Testis (tissue), 3 donors: ENCODE measurements around the gene LRP1B. TPM values are rescaled to one million over a fixed set of nuclear protein-coding genes. Genes with fewer than 3 reads are reported as not detected.

Source experiments
- DNase-seq: peaks from one replicate; pipeline ENCODE4 v3.0.0-alpha.2; 2019
- H3K27ac ChIP-seq, 2 donors: fragments of 200-600 bp; sonication (generic); one replicate each; pipeline ENCODE4 v1.5.1; 2019
- H3K27me3 ChIP-seq: fragments of 200-600 bp; sonication (generic); one replicate; pipeline ENCODE4 v1.5.1; 2019
- H3K36me3 ChIP-seq: fragments of 200-600 bp; sonication (generic); one replicate; pipeline ENCODE4 v1.5.1; 2017; ENCODE audit warnings: low read depth; ENCODE audit errors: missing control alignments
- H3K4me1 ChIP-seq: fragments of 200-600 bp; sonication (generic); one replicate; pipeline ENCODE4 v1.5.1; 2019
- H3K4me3 ChIP-seq, 2 donors: fragments of 200-600 bp; sonication (generic); one replicate each; pipeline ENCODE4 v1.5.1; 2017 to 2019
- H3K9me3 ChIP-seq: fragments of 200-600 bp; sonication (generic); one replicate; pipeline ENCODE4 v1.5.1; 2017
- CTCF ChIP-seq, 3 experiments: fragments of 450-650 bp in 2 of 3; fragments of 200-600 bp in 1 of 3; sonication (generic) in 1 of 3; IDR thresholded peaks; one replicate each; pipeline ENCODE4 v1.5.1; 2016 to 2019; ENCODE audit warnings: antibody characterized with exemption in 3 of 3, mild to moderate bottlenecking in 2 of 3, moderate library complexity in 1 of 3
- POLR2A ChIP-seq: fragments of 450-650 bp; IDR thresholded peaks from one replicate; pipeline ENCODE4 v1.6.1; 2017; ENCODE audit warnings: antibody characterized with exemption, mild to moderate bottlenecking, moderate library complexity
- whole genome bisulfite sequencing, 2 donors: methylation state at CpG; one replicate each; pipeline ENCODE4 v1.1.5; 2018; 5-methylcytosine and 5-hydroxymethylcytosine counted together
- intact Hi-C: fragments of 100-400 bp; cut with DNase I; formaldehyde crosslinking; loops from one replicate; pipeline ENCODE4 v1.15.1; 2023; ENCODE audit warnings: low total_unique reads
- polyA plus RNA-seq: library from polyadenylated mRNA; stranded (reverse); fragments of 350-450 nt; fragmentation: Illumina TruSeq; extraction: RNeasy Lipid Tissue Mini Kit (QIAGEN cat#74804); gene quantifications from one replicate; pipeline ENCODE4 v1.2.3, GENCODE V29; 2014; ENCODE audit warnings: low read depth, low replicate concordance; ENCODE audit not compliant: insufficient read depth
- total RNA-seq, 2 donors: library from RNA; depleted of rRNA; stranded (reverse); fragments of >200 nt; gene quantifications; one replicate each; pipeline ENCODE4 v1.2.3, GENCODE V29; 2016

The LRP1B gene
- total and polyA plus RNA-seq, 3 donors from 2014 or later = 0.79 to 1.9 (median 0.84) TPM

- Histone ChIP-seq H3K4me1 (no peaks in the 10 kb centered on the region), H3K9me3 (no peaks in the 10 kb centered on the region), H3K36me3 (no peaks in the 10 kb centered on the region), H3K4me3 (no peak overlapping the region), H3K27ac (no peak overlapping the region), H3K27me3 (no peaks in the 10 kb centered on the region)
- WGBS, 2 donors = 82 to 88% methylated on average over 5 of the region's 5 CpGs
- DNase-seq = no peak
- intact Hi-C loops = no loop called here
- TF ChIP-seq CTCF (IDR thresholded peaks at IDR 0.05) (no peak), POLR2A (no peak)
Observed at GRCh38 chr2:140627136-140627535, 1503.7 kb downstream of the LRP1B start.

GRCh38 chr2:140624200-140624599, 1506.6 kb downstream of the LRP1B start:
- WGBS, 2 donors = 79 to 86% methylated on average over 3 of the region's 3 CpGs
- Histone ChIP-seq H3K4me1 (no peaks in the 10 kb centered on the region), H3K27ac (no peak overlapping the region), H3K9me3 (no peaks in the 10 kb centered on the region), H3K4me3 (no peak overlapping the region), H3K36me3 (no peaks in the 10 kb centered on the region), H3K27me3 (no peaks in the 10 kb centered on the region)
- TF ChIP-seq POLR2A (no peak), CTCF (IDR thresholded peaks at IDR 0.05) (no peak)
- no peak for DNase-seq
- intact Hi-C loops = no loop called here

- no peak overlapping the region for H3K4me3 ChIP-seq
- WGBS, 2 donors = 92 to 95% methylated on average over 3 of the region's 3 CpGs
Observed at GRCh38 chr2:140621583-140622362, 1509.0 kb downstream of the LRP1B start.

GRCh38 chr2:140604788-140605187, 1526.0 kb downstream of the LRP1B start:
- Histone ChIP-seq H3K9me3 (no peaks in the 10 kb centered on the region), H3K36me3 (no peaks in the 10 kb centered on the region), H3K27me3 (no peaks in the 10 kb centered on the region), H3K4me1 (no peaks in the 10 kb centered on the region), H3K4me3 (no peak overlapping the region), H3K27ac (no peak overlapping the region)
- WGBS, 2 donors = 61 to 82% methylated on average over 3 of the region's 3 CpGs
- TF ChIP-seq CTCF (IDR thresholded peaks at IDR 0.05) = no peak
- TF ChIP-seq POLR2A = no peak
- intact Hi-C loops = no loop called here
- DNase-seq = no peak

More at GRCh38 chr2:140621583-140622362, 1509.0 kb downstream of the LRP1B start:
- TF ChIP-seq CTCF (IDR thresholded peaks at IDR 0.05) = no peak
- no peak for TF ChIP-seq POLR2A
- intact Hi-C loops = no loop called here
- no peak overlapping the region for H3K27ac ChIP-seq
- no peak for DNase-seq
- no peaks in the 10 kb centered on the region for H3K9me3 ChIP-seq
- H3K27me3 ChIP-seq = no peaks in the 10 kb centered on the region
- no peaks in the 10 kb centered on the region for H3K4me1 ChIP-seq
- no peaks in the 10 kb centered on the region for H3K36me3 ChIP-seq

- no peak overlapping the region for H3K4me3 ChIP-seq
- DNase-seq = no peak
- no peak overlapping the region for H3K27ac ChIP-seq
- H3K9me3 ChIP-seq = no peaks in the 10 kb centered on the region
- H3K27me3 ChIP-seq = no peaks in the 10 kb centered on the region
- WGBS, 2 donors = 38 to 86% methylated on average over 1 of the region's 1 CpG
- no peaks in the 10 kb centered on the region for H3K4me1 ChIP-seq
- TF ChIP-seq POLR2A (no peak), CTCF (IDR thresholded peaks at IDR 0.05) (no peak)
- intact Hi-C loops = no loop called here
- H3K36me3 ChIP-seq = no peaks in the 10 kb centered on the region
Observed at GRCh38 chr2:140604096-140604495, 1526.7 kb downstream of the LRP1B start.
